ENCODE results near the gene PCDHGA5. TPM values are rescaled to one million over a fixed set of nuclear protein-coding genes. Genes with fewer than 3 reads are reported as not detected.

The PCDHGA5 gene
- total RNA-seq = under 1 TPM; under 0.01 to 0.69 TPM

GRCh38 chr5:141363952-141364660 is at the start of gene PCDHGA5:
TSS of gene PCDHGA5 (plus strand) at chr5:141364162. CDS start at chr5:141364331, 169 bp downstream.

DNA sequence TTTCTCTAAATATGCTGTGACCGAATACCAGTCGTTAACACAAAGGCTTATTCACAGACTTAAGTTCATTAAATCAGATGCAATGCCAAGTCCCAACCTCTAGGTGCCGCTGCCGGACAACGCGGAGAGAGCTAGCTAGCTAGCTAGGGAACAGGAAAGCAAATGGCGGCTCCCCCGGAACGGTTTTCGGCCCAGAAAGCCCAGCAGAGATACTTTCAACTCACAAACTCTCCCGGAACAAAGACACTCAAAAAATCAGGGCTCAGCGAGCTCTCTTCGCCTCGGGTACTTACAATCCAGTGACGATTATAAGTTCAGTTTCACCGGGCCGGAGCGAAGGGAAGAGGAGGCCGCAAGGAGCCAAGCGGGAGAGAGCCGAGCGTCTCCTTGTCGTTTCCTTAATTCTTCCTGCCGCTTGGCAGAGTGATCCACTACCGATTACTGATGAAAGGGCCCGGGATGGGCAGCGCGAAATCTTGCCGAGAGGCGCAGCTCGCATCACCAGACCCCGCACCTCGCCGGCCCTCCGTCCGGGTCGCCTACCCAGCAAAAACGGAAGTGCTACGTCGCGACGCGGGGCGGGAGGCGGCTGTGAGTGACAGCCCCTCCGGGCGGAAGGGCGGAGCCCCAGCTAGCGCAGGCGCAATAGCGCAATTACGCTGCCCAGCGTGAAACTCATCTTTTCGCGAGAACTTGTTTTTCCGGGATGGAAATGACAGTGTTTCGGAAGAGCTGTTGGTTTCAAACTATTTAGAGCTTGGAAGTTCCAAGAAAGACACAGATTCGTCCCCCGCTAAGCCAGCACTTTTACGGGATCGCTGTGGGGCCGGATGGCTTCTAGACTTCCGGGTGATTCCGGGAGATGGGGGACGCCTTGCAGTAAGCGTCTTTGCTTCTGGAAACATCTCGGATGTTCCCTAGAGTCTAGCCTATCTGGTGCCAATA is 43.5 kb upstream of the PCDHGA5 start, which contains the start of gene TAF7:
Gene TAF7, minus strand, starts transcription at position 560 of the 945 bp plus-strand sequence. CDS start 740 bp downstream, outside the sequence.

DNA sequence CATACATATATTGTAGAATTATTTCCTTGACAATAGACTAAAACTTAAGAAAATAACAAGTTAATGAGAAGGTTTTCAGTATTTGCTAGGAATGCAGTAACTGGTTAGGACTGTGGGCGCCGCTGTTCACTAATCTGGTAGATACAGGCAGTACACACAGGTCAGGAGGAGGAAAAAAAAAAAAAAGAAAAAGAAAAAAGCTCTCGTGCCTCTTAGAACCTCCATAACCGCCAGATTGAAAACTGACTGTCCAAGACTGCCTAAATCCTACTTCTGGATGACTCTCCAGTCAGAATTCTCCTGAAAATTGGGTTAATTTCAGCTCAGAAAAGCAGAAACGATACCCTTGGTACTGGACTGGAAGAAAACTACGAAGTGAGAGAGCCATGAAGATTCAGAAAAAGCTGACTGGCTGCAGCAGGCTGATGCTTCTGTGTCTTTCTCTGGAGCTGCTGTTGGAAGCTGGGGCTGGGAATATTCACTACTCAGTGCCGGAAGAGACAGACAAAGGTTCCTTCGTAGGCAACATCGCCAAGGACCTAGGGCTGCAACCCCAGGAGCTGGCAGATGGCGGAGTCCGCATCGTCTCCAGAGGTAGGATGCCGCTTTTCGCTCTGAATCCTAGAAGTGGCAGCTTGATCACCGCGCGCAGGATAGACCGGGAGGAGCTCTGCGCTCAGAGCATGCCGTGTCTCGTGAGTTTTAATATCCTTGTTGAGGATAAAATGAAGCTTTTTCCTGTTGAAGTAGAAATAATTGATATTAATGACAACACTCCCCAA is 33.5 kb upstream of the PCDHGA5 start, which contains the start of gene PCDHGA1:
Gene PCDHGA1, plus strand, starts transcription at position 216 of the 782 bp plus-strand sequence.

DNA sequence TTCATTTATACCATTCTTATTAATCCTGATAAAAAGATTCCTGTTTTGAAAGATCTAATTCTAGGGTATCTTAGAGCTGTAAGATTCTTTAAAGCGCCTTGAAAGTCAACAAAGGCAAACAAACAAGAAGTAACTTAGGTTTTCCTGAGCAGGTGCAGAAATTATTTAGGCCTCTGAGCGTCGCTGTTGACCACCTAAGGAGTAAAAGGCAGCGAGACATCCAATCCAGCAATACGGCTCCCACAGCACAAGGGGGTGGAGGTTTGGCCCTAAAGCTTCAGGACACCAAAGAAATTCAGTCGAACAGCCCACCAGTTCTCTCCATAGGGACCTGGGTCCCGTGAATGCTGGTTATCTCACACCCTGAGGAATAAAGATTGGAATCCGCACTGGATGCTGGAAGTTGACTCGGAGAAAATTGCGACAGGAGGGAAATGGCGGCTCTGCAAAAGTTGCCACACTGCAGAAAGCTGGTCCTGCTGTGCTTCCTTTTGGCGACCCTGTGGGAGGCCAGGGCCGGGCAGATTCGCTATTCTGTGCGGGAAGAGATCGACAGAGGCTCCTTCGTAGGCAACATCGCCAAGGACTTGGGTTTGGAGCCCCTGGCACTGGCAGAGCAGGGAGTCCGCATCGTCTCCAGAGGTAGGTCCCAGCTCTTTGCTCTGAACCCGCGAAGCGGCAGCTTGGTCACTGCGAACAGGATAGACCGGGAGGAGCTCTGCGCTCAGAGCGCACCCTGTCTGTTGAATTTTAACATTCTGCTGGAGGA is 25.2 kb upstream of the PCDHGA5 start, which contains the start of gene PCDHGA2:
Gene PCDHGA2, plus strand, starts transcription at position 223 of the 769 bp plus-strand sequence.

DNA sequence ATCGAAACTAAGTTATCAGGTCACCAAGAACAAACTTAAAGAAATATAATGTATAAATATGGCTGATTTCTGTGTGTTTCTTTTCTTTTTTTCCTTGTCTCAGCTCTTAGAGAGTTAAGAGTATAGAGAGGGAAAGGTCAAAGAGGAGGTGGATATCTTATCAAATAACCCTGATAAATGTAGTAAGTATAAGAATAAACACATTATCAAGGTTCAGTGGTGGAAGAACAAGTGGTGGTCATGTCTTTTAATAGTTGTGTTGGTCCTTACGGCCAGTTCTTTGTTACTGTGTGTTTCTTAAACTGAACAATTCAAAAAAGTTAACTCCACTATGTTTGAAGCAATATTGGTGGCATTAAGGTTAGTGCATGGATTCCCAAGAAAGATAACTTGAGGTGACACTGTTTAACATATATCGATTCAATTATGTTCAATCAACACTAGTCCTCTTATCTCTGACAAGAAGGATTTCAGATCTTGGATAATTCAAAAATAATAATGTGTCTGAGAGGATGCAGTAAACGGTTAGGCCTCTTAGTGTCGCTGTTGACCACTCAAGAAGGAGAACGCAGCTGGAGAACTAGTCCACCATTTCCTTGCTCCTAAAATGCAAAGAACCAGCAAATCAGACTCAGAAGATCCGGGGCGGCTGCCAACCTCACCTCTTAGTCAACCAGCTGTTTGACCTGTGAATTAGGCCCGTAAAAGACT is 20.6 kb upstream of the PCDHGA5 start, which contains the start of gene PCDHGA3:
Gene PCDHGA3, plus strand, starts transcription at position 588 of the 711 bp plus-strand sequence. CDS start 205 bp downstream, outside the sequence.

DNA sequence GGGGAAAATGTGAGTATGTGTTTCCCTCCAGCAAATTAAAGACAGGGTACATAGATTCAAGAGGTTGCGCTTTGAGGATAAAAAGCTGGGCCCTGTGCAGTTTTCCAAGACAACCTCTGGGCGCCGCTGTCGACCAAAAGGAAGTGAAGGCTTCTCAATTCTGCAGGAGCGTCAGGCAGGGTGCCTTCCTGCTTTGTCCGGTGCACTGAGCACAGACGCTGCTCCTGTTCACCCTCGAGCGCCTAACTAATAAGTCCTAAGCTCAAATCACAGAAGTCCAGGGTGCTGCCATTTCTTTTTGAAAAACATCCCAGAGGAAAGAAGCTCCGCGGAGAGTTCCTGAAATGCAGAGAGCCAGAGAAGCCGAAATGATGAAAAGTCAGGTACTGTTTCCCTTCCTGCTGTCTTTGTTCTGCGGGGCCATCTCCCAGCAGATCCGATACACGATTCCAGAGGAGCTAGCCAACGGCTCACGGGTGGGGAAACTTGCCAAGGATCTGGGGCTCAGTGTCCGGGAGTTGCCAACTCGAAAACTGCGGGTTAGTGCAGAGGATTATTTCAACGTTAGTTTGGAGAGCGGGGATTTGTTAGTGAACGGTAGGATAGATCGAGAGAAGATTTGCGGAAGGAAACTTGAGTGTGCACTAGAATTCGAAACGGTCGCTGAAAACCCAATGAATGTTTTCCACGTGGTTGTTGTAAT is 13.9 kb upstream of the PCDHGA5 start, which contains the start of gene PCDHGB1:
Gene PCDHGB1, plus strand, starts transcription at position 183 of the 703 bp plus-strand sequence. Its CDS starts 162 bp downstream, at position 345.

GRCh38 chr5:141354900-141355469 is 9.0 kb upstream of the PCDHGA5 start, which contains the start of gene PCDHGA4:
TSS of gene PCDHGA4 (plus strand) at chr5:141355021. CDS start at chr5:141355108, 87 bp downstream.

DNA sequence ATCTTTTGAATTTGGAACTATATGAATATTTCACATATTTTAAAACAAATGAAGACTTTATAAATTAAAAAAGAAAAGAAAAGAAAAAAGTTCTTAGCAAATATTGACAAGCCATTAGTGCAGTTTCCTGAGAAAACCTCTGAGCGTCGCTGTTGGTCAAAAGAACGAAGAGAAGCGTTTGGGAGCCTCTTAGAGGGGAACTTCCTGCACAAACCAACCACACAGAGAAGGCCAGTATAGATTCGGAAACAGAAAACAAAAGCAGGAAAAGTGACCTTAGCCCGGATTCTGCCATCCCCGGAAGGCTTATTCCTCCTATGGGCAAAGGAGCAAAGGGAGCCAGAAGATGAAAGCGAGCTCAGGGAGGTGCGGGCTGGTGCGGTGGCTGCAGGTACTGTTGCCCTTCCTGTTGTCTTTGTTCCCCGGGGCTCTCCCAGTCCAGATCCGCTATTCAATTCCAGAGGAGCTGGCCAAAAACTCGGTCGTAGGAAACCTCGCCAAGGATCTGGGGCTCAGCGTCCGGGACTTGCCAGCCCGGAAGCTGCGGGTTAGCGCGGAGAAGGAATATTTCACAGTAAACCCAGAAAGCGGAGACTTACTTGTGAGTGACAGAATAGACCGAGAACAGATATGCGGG is 4.1 kb upstream of the PCDHGA5 start, which contains the start of gene PCDHGB2:
Gene PCDHGB2, plus strand, starts transcription at position 205 of the 637 bp plus-strand sequence. Its CDS starts 142 bp downstream, at position 347.

DNA sequence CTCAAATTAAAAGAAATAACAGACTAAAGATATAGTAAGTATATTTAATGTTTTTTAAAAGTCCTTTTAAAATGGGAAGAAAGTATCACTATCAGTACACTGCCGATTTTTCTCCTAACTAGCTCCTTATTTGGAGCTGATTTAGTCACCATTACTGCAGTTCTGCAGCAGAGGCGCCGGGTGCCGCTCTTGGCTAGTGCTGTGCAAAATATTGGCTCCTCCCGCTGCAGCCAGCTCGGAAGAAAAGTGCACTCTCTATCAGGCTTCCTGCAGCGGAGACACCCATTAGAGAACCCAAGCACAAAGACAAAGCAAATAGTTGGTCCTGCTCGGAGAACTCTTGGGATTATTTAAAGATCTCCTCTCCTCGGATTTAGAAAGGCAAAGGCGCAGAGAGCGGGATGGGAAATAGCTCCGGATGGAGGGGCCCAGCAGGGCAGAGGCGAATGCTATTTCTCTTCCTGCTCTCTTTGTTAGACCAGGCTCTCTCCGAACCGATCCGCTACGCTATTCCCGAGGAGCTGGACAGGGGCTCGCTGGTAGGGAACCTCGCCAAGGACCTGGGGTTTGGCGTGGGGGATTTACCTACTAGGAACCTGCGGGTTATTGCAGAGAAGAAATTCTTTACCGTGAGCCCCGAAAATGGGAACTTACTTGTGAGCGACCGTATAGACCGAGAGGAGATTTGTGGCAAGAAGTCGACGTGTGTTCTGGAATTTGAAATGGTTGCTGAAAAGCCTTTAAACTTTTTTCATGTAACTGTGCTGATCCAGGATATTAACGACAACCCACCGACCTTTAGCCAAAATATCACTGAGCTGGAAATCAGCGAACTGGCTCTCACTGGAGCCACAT is 6.3 kb downstream of the PCDHGA5 start, which contains the start of gene PCDHGB3:
Gene PCDHGB3, plus strand, starts transcription at position 249 of the 855 bp plus-strand sequence. Its CDS starts 153 bp downstream, at position 402.

DNA sequence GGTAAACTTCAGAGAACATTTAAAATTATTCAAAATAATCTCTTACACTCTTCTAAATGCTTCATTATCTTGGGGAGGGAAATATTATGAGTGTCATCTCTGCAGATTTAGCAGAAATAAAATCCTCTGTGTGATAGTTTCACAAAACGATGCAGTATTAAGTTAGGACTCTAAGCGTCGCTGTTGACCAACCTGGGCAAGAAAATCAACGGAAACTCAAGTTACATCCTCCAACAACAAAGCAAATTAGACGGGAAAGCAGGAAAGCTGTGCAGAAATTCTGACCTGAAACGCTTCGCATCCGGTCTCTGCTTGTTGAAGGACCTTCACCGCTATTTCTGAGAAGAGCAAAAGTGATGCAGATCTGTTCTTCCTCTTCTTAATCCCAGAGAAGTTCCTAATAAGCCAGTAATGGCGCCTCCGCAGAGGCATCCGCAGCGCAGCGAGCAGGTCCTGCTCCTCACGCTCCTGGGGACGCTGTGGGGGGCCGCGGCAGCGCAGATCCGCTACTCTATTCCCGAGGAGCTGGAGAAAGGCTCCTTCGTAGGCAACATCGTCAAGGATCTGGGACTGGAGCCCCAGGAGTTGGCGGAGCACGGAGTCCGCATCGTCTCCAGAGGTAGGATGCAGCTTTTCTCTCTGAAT is 9.8 kb downstream of the PCDHGA5 start, which contains the start of gene PCDHGA6:
Gene PCDHGA6, plus strand, starts transcription at position 219 of the 645 bp plus-strand sequence. Its CDS starts 193 bp downstream, at position 412.

DNA sequence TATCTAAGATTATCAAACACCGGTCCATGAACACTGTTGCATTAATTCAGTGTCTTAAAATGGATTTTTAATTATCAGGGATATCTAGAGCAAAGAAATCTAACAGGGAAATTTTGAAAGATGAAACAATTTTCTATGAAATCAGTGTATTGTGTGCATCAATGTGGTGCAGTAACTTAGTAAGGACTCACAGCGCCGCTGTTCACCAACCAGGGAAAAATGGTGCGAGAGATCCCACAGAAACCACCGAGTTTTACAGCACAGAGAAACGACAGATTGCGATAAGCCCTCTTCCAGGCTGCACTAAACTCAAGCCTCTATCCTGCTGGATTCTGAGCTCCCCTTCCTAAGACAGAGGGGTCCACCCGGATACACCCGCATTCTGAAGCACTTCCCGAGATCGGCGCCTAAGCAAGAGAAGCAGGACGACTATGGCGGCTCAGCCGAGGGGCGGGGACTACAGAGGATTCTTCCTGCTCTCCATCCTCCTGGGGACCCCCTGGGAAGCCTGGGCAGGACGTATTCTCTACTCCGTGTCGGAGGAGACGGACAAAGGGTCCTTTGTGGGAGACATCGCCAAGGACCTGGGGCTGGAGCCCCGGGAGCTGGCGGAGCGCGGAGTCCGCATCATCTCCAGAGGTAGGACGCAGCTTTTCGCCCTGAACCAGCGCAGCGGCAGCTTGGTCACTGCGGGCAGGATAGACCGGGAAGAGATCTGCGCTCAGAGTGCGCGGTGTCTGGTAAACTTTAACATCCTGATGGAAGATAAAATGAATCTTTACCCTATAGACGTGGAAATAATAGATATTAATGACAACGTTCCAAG is 18.7 kb downstream of the PCDHGA5 start, which contains the start of gene PCDHGA7:
Gene PCDHGA7, plus strand, starts transcription at position 274 of the 826 bp plus-strand sequence. Its CDS starts 158 bp downstream, at position 432.

DNA sequence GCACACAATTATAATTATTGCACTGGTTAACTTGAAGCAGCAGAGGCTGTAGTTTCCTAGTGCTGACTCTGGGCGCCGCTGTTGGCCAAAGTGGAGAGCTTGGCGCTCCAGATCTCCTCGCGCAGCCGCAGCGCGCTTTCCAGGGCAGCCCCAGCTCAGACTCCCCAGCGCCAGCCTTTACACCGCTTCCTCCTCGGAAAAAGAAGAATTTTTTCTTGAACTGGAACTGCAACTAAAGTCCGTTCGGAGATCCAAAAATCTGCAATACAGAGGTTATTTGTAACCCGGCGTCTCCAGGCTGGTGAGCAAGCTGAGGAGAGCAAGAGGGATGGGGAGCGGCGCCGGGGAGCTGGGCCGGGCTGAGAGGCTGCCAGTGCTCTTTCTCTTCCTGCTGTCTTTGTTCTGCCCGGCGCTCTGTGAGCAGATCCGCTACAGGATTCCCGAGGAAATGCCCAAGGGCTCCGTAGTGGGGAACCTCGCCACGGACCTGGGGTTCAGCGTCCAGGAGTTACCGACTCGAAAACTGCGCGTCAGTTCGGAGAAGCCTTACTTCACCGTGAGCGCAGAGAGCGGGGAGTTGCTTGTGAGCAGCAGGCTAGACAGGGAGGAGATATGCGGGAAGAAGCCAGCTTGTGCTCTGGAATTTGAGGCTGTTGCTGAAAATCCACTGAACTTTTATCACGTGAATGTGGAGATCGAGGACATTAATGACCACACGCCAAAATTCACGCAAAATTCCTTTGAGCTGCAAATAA is 23.8 kb downstream of the PCDHGA5 start, which contains the start of gene PCDHGB4:
Gene PCDHGB4, plus strand, starts transcription at position 142 of the 755 bp plus-strand sequence. Its CDS starts 187 bp downstream, at position 329.

GRCh38 chr5:141392429-141393198 is 28.7 kb downstream of the PCDHGA5 start, which contains the start of gene PCDHGA8:
TSS of gene PCDHGA8 (plus strand) at chr5:141392633. CDS start at chr5:141392814, 181 bp downstream.

